Globus pallidus (tissue), 1 donor: Measurements from ENCODE around the gene EVX2.
A peak's percentile ranks its signal among the peaks of the same experiment; 100 is the strongest.

ENCODE experiments used
- DNase-seq: peaks from one replicate; pipeline ENCODE4 v3.0.0-alpha.2; 2015; ENCODE audit warnings: low spot score

EVX2 gene

GRCh38 chr2:176107731-176108181, 24.0 kb upstream of the EVX2 start:
- no peak for DNase-seq

- no peak for DNase-seq
These were observed 23.1 kb upstream of the EVX2 start, which contains the start of gene HOXD11 for GRCh38 chr2:176106581-176107539. Gene HOXD11 (plus strand): TSS chr2:176107280. CDS start chr2:176107356, 76 bp downstream.

GRCh38 chr2:176105730-176106580, 22.2 kb upstream of the EVX2 start:
- DNase-seq: no peak

- DNase-seq: no peak
These were observed 21.4 kb upstream of the EVX2 start for GRCh38 chr2:176105078-176105729.

DNA sequence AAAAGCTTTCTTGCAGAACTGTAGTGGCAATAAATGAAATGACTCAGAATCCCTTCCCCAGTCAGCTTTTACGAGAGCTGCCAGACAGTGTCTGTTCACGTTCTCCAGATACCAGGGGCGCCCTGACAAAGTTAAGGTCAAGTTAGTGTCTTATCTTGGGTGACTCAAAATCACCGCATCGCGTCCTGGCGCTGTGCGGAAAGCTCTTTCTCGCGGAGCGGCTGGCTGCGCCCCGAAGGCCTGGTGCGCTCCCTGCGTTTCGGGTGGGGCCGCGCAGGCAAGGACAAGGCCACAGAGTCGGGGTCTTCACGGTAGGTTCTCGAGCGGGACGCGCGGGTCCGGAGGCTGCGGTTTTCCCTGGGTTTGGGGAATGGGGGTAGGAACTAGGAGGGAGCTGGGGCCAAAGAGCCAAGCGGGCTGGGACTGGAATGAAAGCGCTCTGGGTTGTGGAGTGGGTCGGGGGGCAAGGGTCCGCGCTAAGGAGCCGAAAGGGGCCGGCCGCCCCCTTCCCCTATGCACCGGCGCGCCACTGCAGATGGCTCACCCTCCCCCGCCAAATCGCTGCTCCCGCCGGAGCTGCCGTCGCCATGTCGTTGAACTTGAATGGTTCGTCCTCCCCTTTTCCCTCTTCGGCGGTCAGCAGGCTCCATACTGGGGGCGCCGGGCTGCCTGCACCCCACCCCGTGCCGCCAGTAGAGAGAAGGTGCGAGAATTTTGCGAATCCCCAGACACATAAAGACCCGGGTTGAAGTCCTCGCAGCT, 20.7 kb upstream of the EVX2 start:
- DNase-seq: no peak

GRCh38 chr2:176103742-176104315, 20.1 kb upstream of the EVX2 start:
- DNase-seq: no peak

DNA sequence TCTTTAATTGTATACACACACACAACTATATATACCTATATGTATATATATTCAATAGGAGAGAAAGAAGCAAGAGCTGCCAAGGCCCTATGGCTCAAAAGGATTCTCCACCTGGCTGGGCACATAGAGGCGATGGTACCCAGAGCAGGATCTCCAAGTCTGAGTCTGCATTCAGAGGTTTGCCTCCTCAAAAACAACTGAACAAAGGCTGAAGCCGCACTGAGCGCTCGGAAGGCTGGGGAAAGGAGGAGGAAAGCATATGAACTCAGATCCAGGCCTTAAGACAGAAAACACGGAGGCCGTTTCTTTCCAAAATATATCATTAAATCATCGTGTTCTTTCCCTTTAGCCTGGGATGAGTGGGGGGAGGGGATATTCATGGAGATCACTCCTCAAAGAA, 19.4 kb upstream of the EVX2 start:
- DNase-seq: no peak

DNA sequence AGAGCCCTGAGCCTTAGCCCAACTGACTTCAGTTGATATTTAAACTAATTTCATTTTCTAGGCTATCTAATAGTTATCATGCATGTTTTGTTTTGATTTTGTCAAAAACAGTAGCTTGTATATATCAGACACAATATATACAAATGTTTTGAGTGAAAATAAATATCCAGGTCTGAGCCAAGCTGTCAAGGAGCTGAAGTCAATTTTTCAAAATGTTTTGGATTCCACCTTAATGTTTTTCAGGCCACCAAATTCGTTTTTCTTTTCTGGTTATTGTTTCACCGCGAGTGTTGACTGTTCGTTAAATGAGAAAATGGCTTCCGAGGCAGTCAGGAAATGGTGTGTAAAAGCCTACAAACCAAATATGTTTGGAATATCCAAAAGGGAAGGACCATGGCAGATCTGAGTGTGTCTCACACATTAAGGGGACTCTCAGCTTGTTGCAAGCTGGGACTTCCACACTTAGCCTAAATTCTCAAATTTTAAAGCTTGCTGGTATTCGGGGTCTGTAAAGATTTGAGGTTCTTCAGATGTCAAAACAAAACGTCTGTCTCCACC, 18.6 kb upstream of the EVX2 start:
- DNase-seq: no peak

DNA sequence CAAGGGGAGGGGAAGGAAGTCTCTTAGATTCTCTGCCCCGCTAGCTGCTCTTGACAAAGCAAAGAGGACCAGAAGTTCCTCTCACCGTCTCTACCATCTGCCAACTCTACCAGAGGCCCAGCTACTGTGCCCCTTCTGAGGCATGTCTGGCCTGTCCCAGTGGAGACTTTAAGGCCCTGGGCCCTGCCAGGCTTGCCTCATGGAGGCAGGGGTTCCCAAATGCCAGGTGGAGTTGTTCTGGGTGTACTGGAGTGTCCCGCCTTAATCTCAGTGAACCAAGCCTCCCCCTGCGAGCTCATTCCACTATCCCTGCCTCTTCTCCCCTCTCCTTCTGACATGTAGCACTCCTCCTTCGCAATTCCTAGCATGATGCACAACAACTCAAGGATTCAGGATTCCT, 18.1 kb upstream of the EVX2 start:
- DNase-seq: no peak

DNA sequence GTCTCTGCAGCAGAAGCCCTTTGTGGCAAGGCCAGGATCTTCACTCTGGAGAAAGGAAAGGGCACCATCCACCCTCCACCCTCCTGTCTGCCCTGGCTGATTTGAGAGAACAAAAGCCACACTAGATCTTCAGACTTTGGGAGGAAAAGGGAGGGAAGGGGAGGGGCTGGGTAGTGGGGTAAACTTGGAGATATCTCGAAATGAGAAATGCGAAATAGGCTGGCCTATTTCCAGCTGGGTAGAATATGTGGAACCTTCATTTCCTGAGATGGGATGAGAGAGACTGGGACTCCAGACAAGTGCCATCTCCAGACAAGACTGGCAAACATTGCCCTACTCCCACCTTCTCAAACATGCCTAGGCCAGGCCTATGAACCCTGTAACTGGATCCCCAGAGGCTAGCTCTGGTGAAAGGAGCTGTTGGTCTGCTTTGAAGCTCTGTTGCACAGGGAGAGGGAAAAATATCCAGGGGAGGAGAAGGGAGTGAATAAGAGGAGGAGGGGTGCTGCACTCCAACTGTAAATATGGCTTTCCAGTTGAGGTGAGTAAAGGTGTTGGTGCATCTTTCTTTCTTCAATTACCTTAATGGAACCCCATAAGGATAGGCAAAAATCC, 17.6 kb upstream of the EVX2 start:
- no peak for DNase-seq

- no peak for DNase-seq
These were observed 16.9 kb upstream of the EVX2 start for GRCh38 chr2:176100547-176101140.

GRCh38 chr2:176099728-176100546, 16.2 kb upstream of the EVX2 start, which contains the start of gene HOXD12:
Gene HOXD12 (plus strand): TSS chr2:176099795. CDS start chr2:176099802, 7 bp downstream.
- DNase-seq: no peak

GRCh38 chr2:176099159-176099727, 15.5 kb upstream of the EVX2 start:
- no peak for DNase-seq

GRCh38 chr2:176098366-176099158, 14.8 kb upstream of the EVX2 start:
- no peak for DNase-seq

DNA sequence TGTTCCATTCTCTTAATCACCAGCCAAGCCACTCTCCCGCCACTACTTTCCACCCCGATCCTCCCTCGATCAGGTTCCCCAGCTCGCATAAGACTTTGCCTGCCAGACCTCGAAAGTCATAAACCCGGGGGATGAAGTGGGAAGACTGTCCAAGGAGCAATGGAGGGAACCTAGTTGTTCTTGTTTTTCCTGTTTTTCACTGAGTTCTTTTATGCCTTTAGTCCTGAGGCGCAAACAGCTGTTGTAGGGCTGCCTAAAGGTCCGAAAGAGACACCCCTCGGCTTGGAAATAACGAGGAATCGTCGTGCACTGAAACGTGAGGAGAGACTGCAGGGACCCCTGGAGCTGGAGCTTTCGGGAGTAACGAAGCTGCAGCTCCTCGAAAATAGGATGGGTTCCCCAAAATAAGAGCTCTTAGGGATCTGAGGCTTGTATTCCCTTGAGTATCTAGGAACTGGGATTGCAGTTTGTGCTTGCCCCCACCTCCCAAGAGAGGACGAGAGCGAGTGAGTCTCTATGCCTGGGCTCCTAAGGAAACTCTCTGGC, 14.1 kb upstream of the EVX2 start:
- DNase-seq: no peak

DNA sequence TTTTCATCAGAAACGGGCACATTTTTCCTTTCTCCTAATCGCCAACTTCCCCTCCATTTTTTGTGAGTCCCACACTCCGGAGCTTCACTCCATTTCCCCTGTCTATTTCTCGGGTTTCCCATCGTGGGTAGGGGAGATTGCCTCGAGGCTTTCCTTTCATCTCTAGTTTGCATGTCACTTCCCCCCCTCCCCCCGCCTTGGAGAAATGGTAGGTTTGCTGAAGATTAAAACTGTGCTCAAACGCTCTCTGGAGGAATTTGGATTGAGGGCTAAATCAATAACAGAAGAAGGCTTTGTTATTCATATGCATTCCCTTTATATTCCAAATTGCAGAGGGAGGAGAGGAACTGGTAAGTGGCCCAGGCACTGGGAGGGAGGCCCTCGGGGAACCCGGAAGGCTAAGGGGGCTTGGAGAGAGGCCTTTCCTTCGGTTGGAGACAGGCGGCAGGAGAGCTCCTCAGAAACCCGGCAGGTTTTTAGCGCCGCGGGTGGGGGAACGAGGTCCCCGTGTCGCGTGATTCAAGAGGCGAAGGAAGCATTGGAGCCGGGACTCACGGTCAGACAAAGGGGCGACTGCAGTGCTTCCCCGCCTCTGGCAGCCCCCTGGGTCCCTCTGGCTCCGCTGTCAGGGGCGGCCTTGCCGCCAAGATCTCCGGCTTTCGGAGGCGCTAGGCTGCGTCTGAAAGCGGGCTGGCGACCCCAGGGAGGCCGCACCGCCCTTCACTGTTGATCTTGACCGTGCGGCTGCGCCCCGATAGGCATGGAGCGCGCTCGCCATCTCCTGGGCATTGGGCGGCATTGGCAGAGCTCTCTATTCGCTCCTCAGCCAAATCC, 13.4 kb upstream of the EVX2 start:
- DNase-seq: peak; percentile 14
